B cell (primary cell): ENCODE measurements around the gene QRICH1. TPM values are rescaled to one million over a fixed set of nuclear protein-coding genes. Genes with fewer than 3 reads are reported as not detected.

Experiments used
- ATAC-seq: fragments of 200-7000 bp; cut with Tn5 transposase; one replicate; pipeline ENCODE4 v1.10.0; 2021; ENCODE audit warnings: low read depth, mild to moderate bottlenecking, moderate number of reproducible peaks, moderate library complexity
- CTCF ChIA-PET: fragments of 350-600 bp; sonication (Branson Sonifier 250); formaldehyde crosslinking; loops from one replicate; lab custom pipeline; 2021; ENCODE audit warnings: antibody characterized with exemption, inconsistent platforms; lab: Charles Lee
- POLR2A ChIA-PET: fragments of 350-600 bp; sonication (Branson Sonifier 250); formaldehyde crosslinking; loops from one replicate; lab custom pipeline; 2021; ENCODE audit warnings: antibody characterized with exemption; lab: Charles Lee
- DNase-seq: peaks from one replicate; pipeline ENCODE4 v3.0.0; 2013
- H2AFZ ChIP-seq: 2 replicates; pipeline ENCODE4 v1.6.1; 2012; ENCODE audit warnings: mild to moderate bottlenecking, low read depth, low read length; ENCODE audit not compliant: insufficient read depth, poor library complexity, severe bottlenecking
- H3K27ac ChIP-seq, 2 donors: 1 replicate in 1 of 2; 2 replicates in 1 of 2; pipeline ENCODE4 v1.5.1; 2012 to 2013; ENCODE audit warnings: low read length in 2 of 2, mild to moderate bottlenecking in 2 of 2, moderate library complexity in 1 of 2
- H3K27me3 ChIP-seq, 4 experiments: fragments of 200-600 bp in 1 of 4; sonication (generic) in 1 of 4; replicated peaks in 1 of 4; 1 replicate in 2 of 4; 2 replicates in 2 of 4; pipeline versions ENCODE4 v1.6.1 to v1.7.0; 2013 to 2016; ENCODE audit warnings: low read length in 3 of 4, mild to moderate bottlenecking in 2 of 4, mixed read lengths in 1 of 4, moderate library complexity in 1 of 4; ENCODE audit not compliant: insufficient read depth in 4 of 4, control insufficient read depth in 3 of 4; ENCODE audit errors: control extremely low read depth in 1 of 4
- H3K36me3 ChIP-seq, 2 experiments: replicated peaks in 1 of 2; 1 replicate in 1 of 2; 2 replicates in 1 of 2; pipeline versions ENCODE4 v1.6.1 to v1.7.1; 2013; ENCODE audit warnings: low read length in 1 of 2; ENCODE audit not compliant: insufficient read depth in 2 of 2, control insufficient read depth in 1 of 2; ENCODE audit errors: control extremely low read depth in 1 of 2, extremely low read depth in 1 of 2
- H3K4me1 ChIP-seq, 2 donors: fragments of 200-600 bp in 1 of 2; sonication (generic) in 1 of 2; 1 replicate in 1 of 2; 2 replicates in 1 of 2; pipeline versions ENCODE4 v1.5.1 to v1.6.1; 2013 to 2017; ENCODE audit warnings: low read length in 2 of 2; ENCODE audit not compliant: control insufficient read depth in 2 of 2, insufficient read depth in 2 of 2
- H3K4me2 ChIP-seq: replicated peaks from 2 replicates; pipeline ENCODE3; 2012; ENCODE audit warnings: mild to moderate bottlenecking, low read depth, low read length; ENCODE audit not compliant: poor library complexity, severe bottlenecking
- H3K4me3 ChIP-seq, 5 experiments: fragments of 200-600 bp in 1 of 5; sonication (generic) in 1 of 5; 1 replicate in 3 of 5; 2 replicates in 2 of 5; pipeline versions ENCODE4 v1.5.1 to v1.7.0; 2011 to 2016; ENCODE audit warnings: low read length in 4 of 5, mild to moderate bottlenecking in 4 of 5, low read depth in 2 of 5, control low read depth in 1 of 5, moderate library complexity in 1 of 5; ENCODE audit not compliant: insufficient read depth in 1 of 5; ENCODE audit errors: control extremely low read depth in 1 of 5, extremely low read depth in 1 of 5
- H3K79me2 ChIP-seq: fragments of 200-600 bp; sonication (generic); one replicate; pipeline ENCODE4 v1.6.0; 2016; ENCODE audit warnings: low read length; ENCODE audit not compliant: control insufficient read depth, insufficient read depth
- H3K9ac ChIP-seq: fragments of 200-600 bp; sonication (generic); 2 replicates; pipeline ENCODE4 v1.6.1; 2017; ENCODE audit warnings: mild to moderate bottlenecking, low read length, moderate library complexity
- H3K9me3 ChIP-seq, 3 donors: one replicate each; pipeline versions ENCODE4 v1.6.1 to v1.7.1; 2013; ENCODE audit warnings: low read length in 2 of 3; ENCODE audit not compliant: control insufficient read depth in 2 of 3, insufficient read depth in 1 of 3; ENCODE audit errors: control extremely low read depth in 1 of 3
- H4K20me1 ChIP-seq: 2 replicates; pipeline ENCODE4 v1.6.0; 2012; ENCODE audit warnings: mild to moderate bottlenecking, low read length; ENCODE audit not compliant: insufficient read depth, control insufficient read depth, poor library complexity, severe bottlenecking
- H3K27ac Mint-ChIP-seq: one replicate; pipeline ENCODE4 v1.8.0; 2021; ENCODE audit warnings: mixed read lengths
- H3K27me3 Mint-ChIP-seq: one replicate; pipeline ENCODE4 v1.8.0; 2021; ENCODE audit warnings: mixed read lengths
- H3K4me1 Mint-ChIP-seq: one replicate; pipeline ENCODE4 v1.8.0; 2021; ENCODE audit warnings: mixed read lengths
- H3K4me3 Mint-ChIP-seq: one replicate; pipeline ENCODE4 v1.8.0; 2021; ENCODE audit warnings: mixed read lengths
- H3K9me3 Mint-ChIP-seq: one replicate; pipeline ENCODE4 v1.8.0; 2022; ENCODE audit warnings: mixed read lengths; ENCODE audit not compliant: insufficient read depth
- CTCF ChIP-seq: fragments of 200-600 bp; IDR thresholded peaks from one replicate; pipeline ENCODE4 v1.8.0; 2022; ENCODE audit warnings: antibody characterized with exemption, mild to moderate bottlenecking
- EZH2 ChIP-seq: IDR thresholded peaks from 2 replicates; pipeline ENCODE4 v1.6.1; 2012; ENCODE audit warnings: borderline replicate concordance, low read depth, mild to moderate bottlenecking, moderate library complexity, low read length; ENCODE audit not compliant: insufficient read depth, poor library complexity, severe bottlenecking
- WGBS: methylation state at CpG from one replicate; pipeline ENCODE4 v1.1.5; 2013; ENCODE audit warnings: missing lambda C conversion rate; ENCODE audit not compliant: insufficient coverage; 5-methylcytosine and 5-hydroxymethylcytosine counted together
- intact Hi-C: fragments of 100-400 bp; cut with micrococcal nuclease; formaldehyde crosslinking; loops from one replicate; pipeline ENCODE4 v1.10.0; 2022
- polyA plus RNA-seq: library from polyadenylated mRNA; depleted of rRNA; stranded (reverse); fragments of >200 nt; gene quantifications from 2 replicates; pipeline ENCODE4 v1.2.3, GENCODE V29; 2012
- total RNA-seq, 2 donors: library from RNA; stranded (reverse); fragments of 120-200 nt in 1 of 2; gene quantifications; 1 replicate in 1 of 2; 2 replicates in 1 of 2; pipeline versions ENCODE4 v1.2.3 to v1.2.4, GENCODE V29; 2013 to 2022

The QRICH1 gene
- total and polyA plus RNA-seq, 2 donors (not counting 1 experiment from before 2014, with no cell fraction given), result 179 to 187 TPM

- Mint-ChIP-seq H3K4me3 (no peak overlapping the region), H3K27me3 (no peaks in the 10 kb centered on the region), H3K27ac (no peak overlapping the region), H3K4me1 (no peaks in the 10 kb centered on the region), H3K9me3 (no peaks in the 10 kb centered on the region)
- Histone ChIP-seq H3K36me3 (peaks cover 0 to 77% of the 10 kb centered on the region in 2 experiments), H3K27ac (no peak overlapping the region), H3K9ac (no peak overlapping the region), H3K4me3 (no peak overlapping the region), H3K4me1 (no peaks in the 10 kb centered on the region), H3K27me3 (no peaks in the 10 kb centered on the region), H3K4me2 (no peak overlapping the region), H4K20me1 (peaks cover 5% of the 10 kb centered on the region), H3K79me2 (peaks cover 20% of the 10 kb centered on the region), H3K9me3 (no peaks in the 10 kb centered on the region), H2AFZ (no peak overlapping the region)
- TF ChIP-seq CTCF, result no peak
- no peak for ATAC-seq
- ChIA-PET CTCF (no interaction called here), POLR2A (interaction anchor here (0.5 kb wide), 1 partner anchor 10 kb away, joined by 5 read pairs; no protein-coding TSS in a partner anchor)
- intact Hi-C loops, result no loop called here
- 92% methylated on average over 6 of the region's 6 CpGs for WGBS
- no peak for DNase-seq
Observed at GRCh38 chr3:49111347-49111746, 17.5 kb upstream of the QRICH1 start.

GRCh38 chr3:49110780-49111179 lies 16.9 kb upstream of the QRICH1 start:
- WGBS, result 97% methylated on average over 8 of the region's 13 CpGs
- Histone ChIP-seq H3K9ac (no peak overlapping the region), H3K27ac (no peak overlapping the region), H3K4me3 (no peak overlapping the region), H3K4me2 (no peak overlapping the region), H3K27me3 (no peaks in the 10 kb centered on the region), H3K36me3 (peaks cover 0 to 71% of the 10 kb centered on the region in 2 experiments), H2AFZ (no peak overlapping the region), H3K4me1 (no peaks in the 10 kb centered on the region), H3K9me3 (no peaks in the 10 kb centered on the region), H3K79me2 (peaks cover 14% of the 10 kb centered on the region), H4K20me1 (peaks cover 5% of the 10 kb centered on the region)
- no peaks in the 10 kb centered on the region for H3K9me3 Mint-ChIP-seq
- H3K27me3 Mint-ChIP-seq, result no peaks in the 10 kb centered on the region
- DNase-seq (no peak), ATAC-seq (no peak)
- ChIA-PET CTCF (no interaction called here), POLR2A (no interaction called here)
- peaks cover 2% of the 10 kb centered on the region for H3K4me1 Mint-ChIP-seq
- no peak overlapping the region for H3K4me3 Mint-ChIP-seq
- no peak overlapping the region for H3K27ac Mint-ChIP-seq
- intact Hi-C loops, result no loop called here
- no peak for TF ChIP-seq CTCF
- no peak for TF ChIP-seq EZH2
